CD14-positive monocyte (primary cell): ENCODE results near the gene ADRM1. TPM values are rescaled to one million over a fixed set of nuclear protein-coding genes. Genes with fewer than 3 reads are reported as not detected.

ENCODE experiments used
- DNase-seq, 3 donors: peaks; one replicate each; pipeline ENCODE4 v3.0.0-alpha.2; 2011 to 2022
- H2AFZ ChIP-seq: 2 replicates; pipeline ENCODE4 v1.6.0; 2012; ENCODE audit warnings: mild to moderate bottlenecking, low read depth, low read length, inconsistent platforms; ENCODE audit not compliant: insufficient read depth, poor library complexity, severe bottlenecking
- H3K27ac ChIP-seq, 2 donors: 1 replicate in 1 of 2; 2 replicates in 1 of 2; pipeline ENCODE4 v1.5.1; 2012 to 2013; ENCODE audit warnings: low read length in 2 of 2, control low read depth in 1 of 2, inconsistent platforms in 1 of 2, low read depth in 1 of 2, mild to moderate bottlenecking in 1 of 2
- H3K27me3 ChIP-seq, 2 donors: one replicate each; pipeline versions ENCODE4 v1.6.0 to v1.6.1; 2011 to 2013; ENCODE audit warnings: low read length in 2 of 2; ENCODE audit not compliant: control insufficient read depth in 2 of 2, insufficient read depth in 2 of 2
- H3K36me3 ChIP-seq, 2 donors: replicated peaks in 1 of 2; 1 replicate in 1 of 2; 2 replicates in 1 of 2; pipeline versions ENCODE4 v1.5.1 to v1.6.1; 2012 to 2013; ENCODE audit warnings: low read length in 2 of 2, control low read depth in 1 of 2, inconsistent platforms in 1 of 2, mild to moderate bottlenecking in 1 of 2; ENCODE audit not compliant: insufficient read depth in 2 of 2, control insufficient read depth in 1 of 2
- H3K4me1 ChIP-seq, 2 donors: 1 replicate in 1 of 2; 2 replicates in 1 of 2; pipeline versions ENCODE4 v1.5.1 to v1.6.1; 2012 to 2013; ENCODE audit warnings: low read length in 2 of 2, control low read depth in 1 of 2, inconsistent platforms in 1 of 2, mild to moderate bottlenecking in 1 of 2, moderate library complexity in 1 of 2; ENCODE audit not compliant: insufficient read depth in 2 of 2, control insufficient read depth in 1 of 2
- H3K4me2 ChIP-seq: replicated peaks from 2 replicates; pipeline ENCODE3; 2012; ENCODE audit warnings: low read length, moderate library complexity, mild to moderate bottlenecking; ENCODE audit not compliant: poor library complexity, severe bottlenecking; ENCODE audit errors: extremely low read depth
- H3K4me3 ChIP-seq, 3 experiments: fragments of 200-600 bp in 1 of 3; sonication (generic) in 1 of 3; replicated peaks in 1 of 3; 1 replicate in 2 of 3; 2 replicates in 1 of 3; pipeline ENCODE4 v1.5.1; 2011 to 2013; ENCODE audit warnings: low read length in 3 of 3, mild to moderate bottlenecking in 3 of 3, control low read depth in 2 of 3, low read depth in 2 of 3, inconsistent platforms in 1 of 3, moderate library complexity in 1 of 3
- H3K79me2 ChIP-seq: 2 replicates; pipeline ENCODE4 v1.6.0; 2012; ENCODE audit warnings: mild to moderate bottlenecking, control low read depth, inconsistent platforms, low read length, moderate library complexity; ENCODE audit not compliant: insufficient read depth
- H3K9ac ChIP-seq: 2 replicates; pipeline ENCODE4 v1.6.0; 2017; ENCODE audit warnings: low read length, mild to moderate bottlenecking; ENCODE audit not compliant: insufficient read depth, poor library complexity, severe bottlenecking
- H3K9me3 ChIP-seq, 2 donors: replicated peaks in 1 of 2; 1 replicate in 1 of 2; 2 replicates in 1 of 2; pipeline versions ENCODE4 v1.5.1 to v1.6.1; 2012 to 2013; ENCODE audit warnings: low read length in 2 of 2, control low read depth in 1 of 2; ENCODE audit not compliant: control insufficient read depth in 1 of 2, insufficient read depth in 1 of 2
- H4K20me1 ChIP-seq: 2 replicates; pipeline ENCODE4 v1.6.0; 2012; ENCODE audit warnings: mild to moderate bottlenecking, low read length, control low read depth, moderate library complexity; ENCODE audit not compliant: insufficient read depth
- H3K27ac Mint-ChIP-seq, 7 donors: one replicate each; pipeline ENCODE4 v1.8.0; 2020; ENCODE audit warnings: mild to moderate bottlenecking in 7 of 7, mixed read lengths in 7 of 7, moderate library complexity in 6 of 7, inconsistent platforms in 2 of 7
- H3K27me3 Mint-ChIP-seq, 3 donors: one replicate each; pipeline ENCODE4 v1.8.0; 2021 to 2022; ENCODE audit warnings: low read depth in 3 of 3, mild to moderate bottlenecking in 3 of 3, mixed read lengths in 3 of 3, moderate library complexity in 3 of 3, inconsistent platforms in 1 of 3
- H3K36me3 Mint-ChIP-seq, 2 donors: one replicate each; pipeline ENCODE4 v1.8.0; 2020; ENCODE audit warnings: mixed read lengths in 2 of 2, inconsistent platforms in 1 of 2, mild to moderate bottlenecking in 1 of 2
- H3K4me1 Mint-ChIP-seq: one replicate; pipeline ENCODE4 v1.8.0; 2020; ENCODE audit warnings: mild to moderate bottlenecking, mixed read lengths
- H3K4me3 Mint-ChIP-seq, 2 donors: one replicate each; pipeline ENCODE4 v1.8.0; 2020; ENCODE audit warnings: mild to moderate bottlenecking in 2 of 2, mixed read lengths in 2 of 2, moderate library complexity in 1 of 2
- H3K9me3 Mint-ChIP-seq, 7 donors: one replicate each; pipeline ENCODE4 v1.8.0; 2020 to 2022; ENCODE audit warnings: mixed read lengths in 7 of 7, mild to moderate bottlenecking in 6 of 7, moderate library complexity in 6 of 7, inconsistent platforms in 2 of 7
- WGBS: methylation state at CpG from one replicate; pipeline ENCODE4 v1.1.5; 2013; ENCODE audit warnings: missing lambda C conversion rate; ENCODE audit not compliant: insufficient coverage; 5-methylcytosine and 5-hydroxymethylcytosine counted together
- intact Hi-C, 2 donors: fragments of 100-400 bp; cut with micrococcal nuclease; formaldehyde crosslinking; loops; one replicate each; pipeline versions ENCODE4 v1.15.0 to v1.15.1; 2023
- polyA plus RNA-seq, 3 donors: library from polyadenylated mRNA; depleted of rRNA in 1 of 3; unstranded in 2 of 3; stranded (reverse) in 1 of 3; fragments of 300-500 nt in 2 of 3; fragments of >200 nt in 1 of 3; fragmentation: Illumina TruSeq in 2 of 3; gene quantifications; 1 replicate in 2 of 3; 2 replicates in 1 of 3; pipeline ENCODE4 v1.2.3, GENCODE V29; 2012 to 2021
- TF ChIP-seq, protein P1 (sequence below): fragments of 200-600 bp; IDR thresholded peaks from one replicate; pipeline ENCODE4 v1.8.0; 2022; ENCODE audit warnings: antibody characterized with exemption, mild to moderate bottlenecking

Gene ADRM1
- polyA plus RNA-seq, 3 donors = 63.3 to 81.5 (median 72.5) TPM

GRCh38 chr20:62276439-62276838, 26.4 kb upstream of the ADRM1 start:
- no peaks in the 10 kb centered on the region for H3K27me3 ChIP-seq
- no peak overlapping the region for H3K4me3 ChIP-seq
- intact Hi-C loops = no loop called here
- no peak for DNase-seq
- no peaks in the 10 kb centered on the region for H3K9me3 ChIP-seq
- TF ChIP-seq, protein P1, sequence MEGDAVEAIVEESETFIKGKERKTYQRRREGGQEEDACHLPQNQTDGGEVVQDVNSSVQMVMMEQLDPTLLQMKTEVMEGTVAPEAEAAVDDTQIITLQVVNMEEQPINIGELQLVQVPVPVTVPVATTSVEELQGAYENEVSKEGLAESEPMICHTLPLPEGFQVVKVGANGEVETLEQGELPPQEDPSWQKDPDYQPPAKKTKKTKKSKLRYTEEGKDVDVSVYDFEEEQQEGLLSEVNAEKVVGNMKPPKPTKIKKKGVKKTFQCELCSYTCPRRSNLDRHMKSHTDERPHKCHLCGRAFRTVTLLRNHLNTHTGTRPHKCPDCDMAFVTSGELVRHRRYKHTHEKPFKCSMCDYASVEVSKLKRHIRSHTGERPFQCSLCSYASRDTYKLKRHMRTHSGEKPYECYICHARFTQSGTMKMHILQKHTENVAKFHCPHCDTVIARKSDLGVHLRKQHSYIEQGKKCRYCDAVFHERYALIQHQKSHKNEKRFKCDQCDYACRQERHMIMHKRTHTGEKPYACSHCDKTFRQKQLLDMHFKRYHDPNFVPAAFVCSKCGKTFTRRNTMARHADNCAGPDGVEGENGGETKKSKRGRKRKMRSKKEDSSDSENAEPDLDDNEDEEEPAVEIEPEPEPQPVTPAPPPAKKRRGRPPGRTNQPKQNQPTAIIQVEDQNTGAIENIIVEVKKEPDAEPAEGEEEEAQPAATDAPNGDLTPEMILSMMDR = no peak
- WGBS = 100% methylated on average over 4 of the region's 6 CpGs
- Mint-ChIP-seq H3K9me3 (no peaks in the 10 kb centered on the region), H3K4me3 (no peak overlapping the region), H3K36me3 (peaks cover 85 to 96% of the 10 kb centered on the region in 2 donors), H3K27ac (no peak overlapping the region), H3K4me1 (no peaks in the 10 kb centered on the region), H3K27me3 (peaks cover 0 to 2% (median 1%) of the 10 kb centered on the region in 3 donors)
- no peaks in the 10 kb centered on the region for H3K79me2 ChIP-seq
- H2AFZ ChIP-seq = no peak overlapping the region
- H4K20me1 ChIP-seq = peaks cover 30% of the 10 kb centered on the region
- H3K4me1 ChIP-seq = no peaks in the 10 kb centered on the region
- no peak overlapping the region for H3K4me2 ChIP-seq
- H3K9ac ChIP-seq = no peak overlapping the region
- H3K27ac ChIP-seq = no peak overlapping the region
- peaks cover 78 to 98% of the 10 kb centered on the region in 2 donors for H3K36me3 ChIP-seq

GRCh38 chr20:62277253-62277652, 25.5 kb upstream of the ADRM1 start:
- no peak overlapping the region for H3K4me3 Mint-ChIP-seq
- Histone ChIP-seq H3K4me3 (no peak overlapping the region), H2AFZ (no peak overlapping the region), H4K20me1 (peaks cover 27% of the 10 kb centered on the region), H3K27me3 (no peaks in the 10 kb centered on the region), H3K4me1 (no peaks in the 10 kb centered on the region), H3K27ac (no peak overlapping the region), H3K9me3 (no peaks in the 10 kb centered on the region), H3K9ac (no peak overlapping the region), H3K36me3 (peaks cover 78 to 98% of the 10 kb centered on the region in 2 donors), H3K4me2 (no peak overlapping the region), H3K79me2 (no peaks in the 10 kb centered on the region)
- no peak overlapping the region for H3K27ac Mint-ChIP-seq
- peaks cover 85 to 96% of the 10 kb centered on the region in 2 donors for H3K36me3 Mint-ChIP-seq
- 84% methylated on average over 12 of the region's 13 CpGs for WGBS
- no peak for DNase-seq
- intact Hi-C loops = no loop called here
- TF ChIP-seq, protein P1 = no peak
- peaks cover 0 to 2% (median 0%) of the 10 kb centered on the region in 3 donors for H3K27me3 Mint-ChIP-seq
- H3K9me3 Mint-ChIP-seq = no peaks in the 10 kb centered on the region
- no peaks in the 10 kb centered on the region for H3K4me1 Mint-ChIP-seq
